CD14-positive monocyte (primary cell): ENCODE measurements around the gene CTU2. TPM values are rescaled to one million over a fixed set of nuclear protein-coding genes. Genes with fewer than 3 reads are reported as not detected.

Experiments
- DNase-seq, 3 donors: peaks; one replicate each; pipeline ENCODE4 v3.0.0-alpha.2; 2011 to 2022
- H2AFZ ChIP-seq: 2 replicates; pipeline ENCODE4 v1.6.0; 2012; ENCODE audit warnings: mild to moderate bottlenecking, low read depth, low read length, inconsistent platforms; ENCODE audit not compliant: insufficient read depth, poor library complexity, severe bottlenecking
- H3K27ac ChIP-seq, 2 donors: 1 replicate in 1 of 2; 2 replicates in 1 of 2; pipeline ENCODE4 v1.5.1; 2012 to 2013; ENCODE audit warnings: low read length in 2 of 2, control low read depth in 1 of 2, inconsistent platforms in 1 of 2, low read depth in 1 of 2, mild to moderate bottlenecking in 1 of 2
- H3K27me3 ChIP-seq, 2 donors: one replicate each; pipeline versions ENCODE4 v1.6.0 to v1.6.1; 2011 to 2013; ENCODE audit warnings: low read length in 2 of 2; ENCODE audit not compliant: control insufficient read depth in 2 of 2, insufficient read depth in 2 of 2
- H3K36me3 ChIP-seq, 2 donors: replicated peaks in 1 of 2; 1 replicate in 1 of 2; 2 replicates in 1 of 2; pipeline versions ENCODE4 v1.5.1 to v1.6.1; 2012 to 2013; ENCODE audit warnings: low read length in 2 of 2, control low read depth in 1 of 2, inconsistent platforms in 1 of 2, mild to moderate bottlenecking in 1 of 2; ENCODE audit not compliant: insufficient read depth in 2 of 2, control insufficient read depth in 1 of 2
- H3K4me1 ChIP-seq, 2 donors: 1 replicate in 1 of 2; 2 replicates in 1 of 2; pipeline versions ENCODE4 v1.5.1 to v1.6.1; 2012 to 2013; ENCODE audit warnings: low read length in 2 of 2, control low read depth in 1 of 2, inconsistent platforms in 1 of 2, mild to moderate bottlenecking in 1 of 2, moderate library complexity in 1 of 2; ENCODE audit not compliant: insufficient read depth in 2 of 2, control insufficient read depth in 1 of 2
- H3K4me2 ChIP-seq: replicated peaks from 2 replicates; pipeline ENCODE3; 2012; ENCODE audit warnings: low read length, moderate library complexity, mild to moderate bottlenecking; ENCODE audit not compliant: poor library complexity, severe bottlenecking; ENCODE audit errors: extremely low read depth
- H3K4me3 ChIP-seq, 3 experiments: fragments of 200-600 bp in 1 of 3; sonication (generic) in 1 of 3; replicated peaks in 1 of 3; 1 replicate in 2 of 3; 2 replicates in 1 of 3; pipeline ENCODE4 v1.5.1; 2011 to 2013; ENCODE audit warnings: low read length in 3 of 3, mild to moderate bottlenecking in 3 of 3, control low read depth in 2 of 3, low read depth in 2 of 3, inconsistent platforms in 1 of 3, moderate library complexity in 1 of 3
- H3K79me2 ChIP-seq: 2 replicates; pipeline ENCODE4 v1.6.0; 2012; ENCODE audit warnings: mild to moderate bottlenecking, control low read depth, inconsistent platforms, low read length, moderate library complexity; ENCODE audit not compliant: insufficient read depth
- H3K9ac ChIP-seq: 2 replicates; pipeline ENCODE4 v1.6.0; 2017; ENCODE audit warnings: low read length, mild to moderate bottlenecking; ENCODE audit not compliant: insufficient read depth, poor library complexity, severe bottlenecking
- H3K9me3 ChIP-seq, 2 donors: replicated peaks in 1 of 2; 1 replicate in 1 of 2; 2 replicates in 1 of 2; pipeline versions ENCODE4 v1.5.1 to v1.6.1; 2012 to 2013; ENCODE audit warnings: low read length in 2 of 2, control low read depth in 1 of 2; ENCODE audit not compliant: control insufficient read depth in 1 of 2, insufficient read depth in 1 of 2
- H4K20me1 ChIP-seq: 2 replicates; pipeline ENCODE4 v1.6.0; 2012; ENCODE audit warnings: mild to moderate bottlenecking, low read length, control low read depth, moderate library complexity; ENCODE audit not compliant: insufficient read depth
- H3K27ac Mint-ChIP-seq, 7 donors: one replicate each; pipeline ENCODE4 v1.8.0; 2020; ENCODE audit warnings: mild to moderate bottlenecking in 7 of 7, mixed read lengths in 7 of 7, moderate library complexity in 6 of 7, inconsistent platforms in 2 of 7
- H3K27me3 Mint-ChIP-seq, 3 donors: one replicate each; pipeline ENCODE4 v1.8.0; 2021 to 2022; ENCODE audit warnings: low read depth in 3 of 3, mild to moderate bottlenecking in 3 of 3, mixed read lengths in 3 of 3, moderate library complexity in 3 of 3, inconsistent platforms in 1 of 3
- H3K36me3 Mint-ChIP-seq, 2 donors: one replicate each; pipeline ENCODE4 v1.8.0; 2020; ENCODE audit warnings: mixed read lengths in 2 of 2, inconsistent platforms in 1 of 2, mild to moderate bottlenecking in 1 of 2
- H3K4me1 Mint-ChIP-seq: one replicate; pipeline ENCODE4 v1.8.0; 2020; ENCODE audit warnings: mild to moderate bottlenecking, mixed read lengths
- H3K4me3 Mint-ChIP-seq, 2 donors: one replicate each; pipeline ENCODE4 v1.8.0; 2020; ENCODE audit warnings: mild to moderate bottlenecking in 2 of 2, mixed read lengths in 2 of 2, moderate library complexity in 1 of 2
- H3K9me3 Mint-ChIP-seq, 7 donors: one replicate each; pipeline ENCODE4 v1.8.0; 2020 to 2022; ENCODE audit warnings: mixed read lengths in 7 of 7, mild to moderate bottlenecking in 6 of 7, moderate library complexity in 6 of 7, inconsistent platforms in 2 of 7
- CTCF ChIP-seq: fragments of 200-600 bp; IDR thresholded peaks from one replicate; pipeline ENCODE4 v1.8.0; 2022; ENCODE audit warnings: antibody characterized with exemption, mild to moderate bottlenecking
- WGBS: methylation state at CpG from one replicate; pipeline ENCODE4 v1.1.5; 2013; ENCODE audit warnings: missing lambda C conversion rate; ENCODE audit not compliant: insufficient coverage; 5-methylcytosine and 5-hydroxymethylcytosine counted together
- intact Hi-C, 2 donors: fragments of 100-400 bp; cut with micrococcal nuclease; formaldehyde crosslinking; loops; one replicate each; pipeline versions ENCODE4 v1.15.0 to v1.15.1; 2023
- polyA plus RNA-seq, 3 donors: library from polyadenylated mRNA; depleted of rRNA in 1 of 3; unstranded in 2 of 3; stranded (reverse) in 1 of 3; fragments of 300-500 nt in 2 of 3; fragments of >200 nt in 1 of 3; fragmentation: Illumina TruSeq in 2 of 3; gene quantifications; 1 replicate in 2 of 3; 2 replicates in 1 of 3; pipeline ENCODE4 v1.2.3, GENCODE V29; 2012 to 2021

The CTU2 gene
- polyA plus RNA-seq, 3 donors: 5.9 to 10.3 (median 7.5) TPM

GRCh38 chr16:88743693-88744576, 37.6 kb downstream of the CTU2 start:
- H3K27ac ChIP-seq: peak overlapping the region in 1 of 2 donors; percentile 42
- peaks cover 57% of the 10 kb centered on the region for H3K79me2 ChIP-seq
- H2AFZ ChIP-seq: no peak overlapping the region
- no peak overlapping the region for H3K9ac ChIP-seq
- no peak overlapping the region for H3K4me3 ChIP-seq
- Mint-ChIP-seq H3K4me1 (peaks cover 35% of the 10 kb centered on the region), H3K4me3 (no peak overlapping the region), H3K27me3 (peaks cover 0 to 1% (median 0%) of the 10 kb centered on the region in 3 donors), H3K36me3 (peaks cover 17 to 54% of the 10 kb centered on the region in 2 donors), H3K9me3 (no peaks in the 10 kb centered on the region), H3K27ac (peak overlapping the region in 1 of 7 donors; percentile 35)
- TF ChIP-seq CTCF: peak; percentile 95
- DNase-seq: peak; percentile 46 to 66 (median 58)
- H3K36me3 ChIP-seq: peaks cover 36 to 61% of the 10 kb centered on the region in 2 donors
- H3K27me3 ChIP-seq: no peaks in the 10 kb centered on the region
- no peaks in the 10 kb centered on the region for H3K9me3 ChIP-seq
- peaks cover 98% of the 10 kb centered on the region for H4K20me1 ChIP-seq
- no peak overlapping the region for H3K4me2 ChIP-seq
- 64% methylated on average over 31 of the region's 32 CpGs for WGBS
- intact Hi-C loops: loop anchor here (2.0 kb wide), 1 partner anchor 41 kb away; the partner anchor contains the start of gene PIEZO1 (in 2 of the 2)
- peaks cover 15 to 21% of the 10 kb centered on the region in 2 donors for H3K4me1 ChIP-seq

- peaks cover 0 to 1% (median 0%) of the 10 kb centered on the region in 3 donors for H3K27me3 Mint-ChIP-seq
- WGBS: 89% methylated on average over 18 of the region's 39 CpGs
Measured at GRCh38 chr16:88744577-88745521, 38.5 kb downstream of the CTU2 start.

More at GRCh38 chr16:88744577-88745521, 38.5 kb downstream of the CTU2 start:
- DNase-seq: no peak
- H3K9ac ChIP-seq: no peak overlapping the region
- H3K4me2 ChIP-seq: no peak overlapping the region
- H3K9me3 ChIP-seq: no peaks in the 10 kb centered on the region
- H3K4me1 ChIP-seq: peaks cover 15 to 21% of the 10 kb centered on the region in 2 donors
- no peaks in the 10 kb centered on the region for H3K27me3 ChIP-seq
- intact Hi-C loops: no loop called here
- peaks cover 29 to 52% of the 10 kb centered on the region in 2 donors for H3K36me3 ChIP-seq
- H3K27ac Mint-ChIP-seq: peak overlapping the region in 2 of 7 donors; percentile 6 to 23
- H3K4me3 Mint-ChIP-seq: no peak overlapping the region
- H3K9me3 Mint-ChIP-seq: no peaks in the 10 kb centered on the region
- H2AFZ ChIP-seq: no peak overlapping the region
- peaks cover 17 to 58% of the 10 kb centered on the region in 2 donors for H3K36me3 Mint-ChIP-seq
- peaks cover 35% of the 10 kb centered on the region for H3K4me1 Mint-ChIP-seq
- TF ChIP-seq CTCF: no peak
- H4K20me1 ChIP-seq: peaks cover 98% of the 10 kb centered on the region
- no peak overlapping the region for H3K27ac ChIP-seq
- no peak overlapping the region for H3K4me3 ChIP-seq
- H3K79me2 ChIP-seq: peaks cover 65% of the 10 kb centered on the region
